GM12892 (cell line): ENCODE measurements around the gene SH2D6.

Experiments
- POLR2A ChIP-seq: IDR thresholded peaks from 2 replicates; pipeline ENCODE4 v1.6.1; 2011; ENCODE audit warnings: low read depth, low read length, control low read depth
- POLR2AphosphoS5 ChIP-seq: IDR thresholded peaks from 2 replicates; pipeline ENCODE4 v1.6.1; 2011; ENCODE audit warnings: low read depth, low read length, control low read depth
- TAF1 ChIP-seq: IDR thresholded peaks from 2 replicates; pipeline ENCODE4 v1.6.1; 2011; ENCODE audit warnings: low read depth, mild to moderate bottlenecking, control low read depth, low read length, borderline replicate concordance

GRCh38 chr2:85475799-85476490 is 57.4 kb downstream of the SH2D6 start:
- no peak for TF ChIP-seq POLR2A
- TF ChIP-seq POLR2AphosphoS5 = no peak
- TF ChIP-seq TAF1 = no peak
